GM21360 (cell line): ENCODE data around the gene PRMT1.

ENCODE experiments used
- ATAC-seq: cut with Tn5 transposase; IDR thresholded peaks from one replicate; pipeline ENCODE4 v1.9.1; 2021; ENCODE audit warnings: mild to moderate bottlenecking, moderate library complexity; ENCODE audit not compliant: unreplicated experiment

Gene PRMT1

GRCh38 chr19:49687566-49688316 lies 10.7 kb downstream of the PRMT1 start:
- ATAC-seq, result no peak

- ATAC-seq, result no peak
These were observed 11.6 kb downstream of the PRMT1 start for GRCh38 chr19:49688531-49689132.

GRCh38 chr19:49689133-49690078 lies 12.3 kb downstream of the PRMT1 start, which contains the start of gene ADM5:
TSS of gene ADM5 (plus strand) at chr19:49689594. CDS start at chr19:49689838, 244 bp downstream.
- ATAC-seq, result no peak

GRCh38 chr19:49690079-49690655 lies 13.1 kb downstream of the PRMT1 start:
- no peak for ATAC-seq

GRCh38 chr19:49690656-49691242 lies 13.7 kb downstream of the PRMT1 start, which contains the start of gene CPT1C:
TSS of gene CPT1C (plus strand) at chr19:49691116. CDS start at chr19:49692253, 1,137 bp downstream.
- no peak for ATAC-seq

- no peak for ATAC-seq
These were observed 14.4 kb downstream of the PRMT1 start for GRCh38 chr19:49691243-49692146.

- ATAC-seq, result no peak
These were observed 15.1 kb downstream of the PRMT1 start for GRCh38 chr19:49692147-49692506.

GRCh38 chr19:49696115-49696514 lies 19.0 kb downstream of the PRMT1 start:
- no peak for ATAC-seq

GRCh38 chr19:49696865-49697264 lies 19.8 kb downstream of the PRMT1 start:
- ATAC-seq, result no peak

GRCh38 chr19:49699364-49699763 lies 22.3 kb downstream of the PRMT1 start:
- no peak for ATAC-seq

GRCh38 chr19:49700563-49700962 lies 23.5 kb downstream of the PRMT1 start:
- no peak for ATAC-seq

- ATAC-seq, result no peak
These were observed 24.3 kb downstream of the PRMT1 start for GRCh38 chr19:49701271-49701786.

- ATAC-seq, result no peak
These were observed 28.0 kb downstream of the PRMT1 start for GRCh38 chr19:49704888-49705642.

- ATAC-seq, result no peak
These were observed 28.8 kb downstream of the PRMT1 start for GRCh38 chr19:49705919-49706318.

GRCh38 chr19:49710372-49710951 lies 33.4 kb downstream of the PRMT1 start:
- ATAC-seq, result no peak

GRCh38 chr19:49712397-49712859 lies 35.4 kb downstream of the PRMT1 start:
- ATAC-seq, result no peak

- ATAC-seq, result no peak
These were observed 36.3 kb downstream of the PRMT1 start for GRCh38 chr19:49713236-49713845.

GRCh38 chr19:49716154-49716553 lies 39.1 kb downstream of the PRMT1 start:
- no peak for ATAC-seq
